Measurements from ENCODE around the gene DNAAF3. TPM values are rescaled to one million over a fixed set of nuclear protein-coding genes. Genes with fewer than 3 reads are reported as not detected.
A peak's percentile ranks its signal among the peaks of the same experiment; 100 is the strongest.

Gene DNAAF3
- total RNA-seq, 1 donor from 2014 or later, result 10.4 TPM

GRCh38 chr19:55169136-55169535, 2.7 kb upstream of the DNAAF3 start:
- peak overlapping the region; percentile 62 for H3K4me3 Mint-ChIP-seq

GRCh38 chr19:55165952-55166529, 372 bp downstream of the DNAAF3 start:
- peaks cover 11% of the 10 kb centered on the region for H3K4me1 Mint-ChIP-seq
- peak; percentile 77 for TF ChIP-seq CTCF (conservative IDR thresholded peaks at IDR 0.05)
- H3K9me3 Mint-ChIP-seq, result no peaks in the 10 kb centered on the region
- H3K36me3 Mint-ChIP-seq (ENCODE audit: low read depth), result no peaks in the 10 kb centered on the region
- H3K27ac Mint-ChIP-seq (ENCODE audit: unreplicated experiment), result peak overlapping the region; percentile 7
- peaks cover 53% of the 10 kb centered on the region for H3K27me3 Mint-ChIP-seq (ENCODE audit: low read depth)
- H3K4me3 Mint-ChIP-seq, result peak overlapping the region; percentile 95
- peak; percentile 77 for DNase-seq (ENCODE audit: low read depth, low spot score)

More at GRCh38 chr19:55169136-55169535, 2.7 kb upstream of the DNAAF3 start:
- peaks cover 75% of the 10 kb centered on the region for H3K27me3 Mint-ChIP-seq (ENCODE audit: low read depth)
- H3K4me1 Mint-ChIP-seq, result peaks cover 16% of the 10 kb centered on the region
- DNase-seq (ENCODE audit: low read depth, low spot score), result no peak
- H3K27ac Mint-ChIP-seq (ENCODE audit: unreplicated experiment), result no peak overlapping the region
- peaks cover 3% of the 10 kb centered on the region for H3K36me3 Mint-ChIP-seq (ENCODE audit: low read depth)
- no peaks in the 10 kb centered on the region for H3K9me3 Mint-ChIP-seq
- no peak for TF ChIP-seq CTCF (conservative IDR thresholded peaks at IDR 0.05)

- no peaks in the 10 kb centered on the region for H3K36me3 Mint-ChIP-seq (ENCODE audit: low read depth)
- no peak for TF ChIP-seq CTCF (conservative IDR thresholded peaks at IDR 0.05)
- peaks cover 48% of the 10 kb centered on the region for H3K27me3 Mint-ChIP-seq (ENCODE audit: low read depth)
- H3K9me3 Mint-ChIP-seq, result no peaks in the 10 kb centered on the region
- no peak overlapping the region for H3K27ac Mint-ChIP-seq (ENCODE audit: unreplicated experiment)
- DNase-seq (ENCODE audit: low read depth, low spot score), result no peak
- H3K4me1 Mint-ChIP-seq, result peaks cover 7% of the 10 kb centered on the region
- no peak overlapping the region for H3K4me3 Mint-ChIP-seq
Measured at GRCh38 chr19:55161571-55162322, 4.7 kb downstream of the DNAAF3 start.

GRCh38 chr19:55160986-55161365, 5.4 kb downstream of the DNAAF3 start:
- Mint-ChIP-seq H3K36me3 (ENCODE audit: low read depth) (no peaks in the 10 kb centered on the region), H3K27ac (ENCODE audit: unreplicated experiment) (no peak overlapping the region), H3K4me3 (no peak overlapping the region), H3K4me1 (peaks cover 6% of the 10 kb centered on the region), H3K27me3 (ENCODE audit: low read depth) (peaks cover 50% of the 10 kb centered on the region), H3K9me3 (no peaks in the 10 kb centered on the region)
- TF ChIP-seq CTCF (conservative IDR thresholded peaks at IDR 0.05), result no peak
- no peak for DNase-seq (ENCODE audit: low read depth, low spot score)

- H3K9me3 Mint-ChIP-seq, result no peaks in the 10 kb centered on the region
- H3K27me3 Mint-ChIP-seq (ENCODE audit: low read depth), result peaks cover 46% of the 10 kb centered on the region
- no peak overlapping the region for H3K4me3 Mint-ChIP-seq
- no peaks in the 10 kb centered on the region for H3K36me3 Mint-ChIP-seq (ENCODE audit: low read depth)
- H3K4me1 Mint-ChIP-seq, result peaks cover 6% of the 10 kb centered on the region
- no peak overlapping the region for H3K27ac Mint-ChIP-seq (ENCODE audit: unreplicated experiment)
- peak; percentile 92 for TF ChIP-seq CTCF (conservative IDR thresholded peaks at IDR 0.05)
- peak; percentile 87 for DNase-seq (ENCODE audit: low read depth, low spot score)
Measured at GRCh38 chr19:55160128-55160985, 6.1 kb downstream of the DNAAF3 start.
